Measurements from ENCODE around the gene PRKAG2. TPM values are rescaled to one million over a fixed set of nuclear protein-coding genes. Genes with fewer than 3 reads are reported as not detected.

Gene PRKAG2
- total and polyA plus RNA-seq, 2 of the 8 experiments (the other 6 are each of a cell fraction or from before 2014, with no cell fraction given) = 7.5 to 18.1 TPM

GRCh38 chr7:151575410-151575809, 301.5 kb downstream of the PRKAG2 start (continued):
- TF ChIP-seq CHD7 (IDR thresholded peaks at IDR 0.05; ENCODE audit: insufficient replicate concordance, low read length) = no peak
- TF ChIP-seq CEBPB (IDR thresholded peaks at IDR 0.05; ENCODE audit: low read depth, low read length) = no peak
- TF ChIP-seq SUZ12 (IDR thresholded peaks at IDR 0.05; ENCODE audit: low read length) = no peak

Measured in H1 (cell line).